Activated effector memory CD4-positive, alpha-beta T cell treated with anti-CD3 and anti-CD28 coated beads, Interleukin-2, amount 50 U/mL, for 16 hours (primary cell): ENCODE results near the gene RAI14.
A peak's percentile ranks its signal among the peaks of the same experiment; 100 is the strongest.

Source experiments
- DNase-seq: peaks from one replicate; pipeline ENCODE4 v3.0.0-alpha.2; 2020

The RAI14 gene

DNA sequence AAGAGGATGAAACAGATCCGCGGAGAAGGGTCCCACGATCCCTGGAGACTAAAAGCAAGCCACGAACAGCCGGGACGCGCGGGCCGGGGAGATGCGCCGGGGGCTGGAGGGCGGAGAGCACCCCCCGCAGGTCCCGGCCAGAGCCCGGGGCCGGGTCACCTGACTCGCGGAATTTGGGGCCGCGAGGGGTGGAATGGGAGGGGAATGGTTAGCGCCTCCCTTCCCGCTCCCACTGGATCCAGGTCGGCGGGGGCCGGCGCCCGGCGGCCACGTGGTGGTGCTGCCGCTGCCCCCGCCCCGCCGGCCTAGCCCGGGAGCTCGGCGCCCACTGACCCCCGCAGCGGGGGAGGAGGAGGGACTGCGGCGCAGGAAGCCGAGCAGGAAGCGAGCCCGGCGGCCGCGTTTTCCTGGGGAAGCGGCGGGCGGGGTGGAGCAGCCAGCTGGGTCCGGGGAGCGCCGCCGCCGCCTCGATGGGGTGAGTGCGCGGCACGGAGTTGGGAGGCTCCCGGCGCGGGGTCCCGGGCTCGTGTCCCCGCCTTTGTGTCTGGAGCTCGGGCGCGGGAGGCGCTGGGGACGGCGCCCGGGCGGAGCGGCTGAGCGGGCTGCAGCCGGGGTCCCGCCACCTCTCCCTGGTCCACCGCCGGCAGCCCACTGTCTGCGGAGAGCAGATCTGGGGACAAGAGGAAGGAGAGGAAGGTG is at the start of gene RAI14:
RAI14 (plus strand) TSS at position 328 of the 699 bp plus-strand sequence. CDS start 30,592 bp downstream, outside the sequence.
- peak; percentile 71 for DNase-seq

GRCh38 chr5:34608368-34608767 is 47.8 kb upstream of the RAI14 start:
- no peak for DNase-seq

DNA sequence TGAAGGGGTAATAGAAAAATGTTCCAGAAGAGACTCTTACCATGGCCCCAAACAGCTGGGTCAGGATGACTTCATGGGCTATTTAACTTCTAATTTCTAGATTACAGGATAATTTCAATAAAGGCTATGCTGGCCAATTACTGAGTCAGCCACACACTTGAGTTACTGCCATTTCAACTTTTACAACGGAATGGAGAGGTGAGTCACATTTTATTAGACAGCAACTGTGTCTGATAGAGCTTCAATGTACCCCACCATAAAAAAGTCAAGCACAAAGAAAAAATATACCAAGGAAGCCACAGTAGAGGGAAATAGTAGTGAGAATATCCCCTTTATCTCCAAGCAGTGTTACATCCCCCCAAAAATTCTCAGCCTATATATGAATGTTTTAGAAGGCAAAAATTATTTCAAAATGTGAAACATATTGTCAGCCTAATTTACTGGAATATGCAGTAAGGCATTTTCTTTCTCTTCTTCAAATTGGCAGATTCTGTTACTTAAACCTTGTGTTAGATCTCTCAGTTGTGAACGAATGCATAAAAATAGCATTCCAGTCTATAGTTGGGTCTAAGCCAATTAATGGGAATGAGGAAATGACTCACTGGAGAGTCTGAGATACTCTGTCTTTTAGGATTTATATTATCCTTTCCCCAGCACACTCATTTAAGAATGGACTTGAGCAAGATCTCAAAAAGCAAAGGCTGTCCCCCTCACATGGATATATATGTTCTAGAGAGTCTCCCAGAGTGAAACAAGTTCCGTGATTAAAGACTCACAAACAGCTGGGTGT is 47.1 kb upstream of the RAI14 start:
- DNase-seq = no peak

GRCh38 chr5:34609951-34610441 is 46.1 kb upstream of the RAI14 start:
- DNase-seq = no peak

- DNase-seq = no peak
Observed at GRCh38 chr5:34610546-34610945, 45.6 kb upstream of the RAI14 start.

GRCh38 chr5:34611464-34612415 is 44.4 kb upstream of the RAI14 start:
- no peak for DNase-seq

DNA sequence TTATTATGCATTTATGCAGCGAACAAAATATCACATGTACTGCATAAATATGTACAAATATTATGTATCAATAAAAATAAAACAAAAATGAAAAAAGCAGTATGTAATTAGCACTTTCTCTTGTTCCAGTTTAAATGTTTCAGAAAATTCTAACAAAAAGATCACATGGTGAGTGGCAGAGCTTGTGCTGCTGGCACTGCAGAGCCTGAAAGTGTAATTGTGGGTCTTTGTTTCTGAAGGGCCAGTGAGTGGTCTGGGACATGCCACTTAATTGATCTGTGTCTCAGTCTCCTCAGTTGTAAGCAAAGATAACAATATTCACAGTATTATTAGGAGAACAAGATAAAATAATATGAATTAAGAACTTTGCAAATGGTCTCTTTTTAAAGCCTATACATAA is 39.5 kb upstream of the RAI14 start:
- no peak for DNase-seq

DNA sequence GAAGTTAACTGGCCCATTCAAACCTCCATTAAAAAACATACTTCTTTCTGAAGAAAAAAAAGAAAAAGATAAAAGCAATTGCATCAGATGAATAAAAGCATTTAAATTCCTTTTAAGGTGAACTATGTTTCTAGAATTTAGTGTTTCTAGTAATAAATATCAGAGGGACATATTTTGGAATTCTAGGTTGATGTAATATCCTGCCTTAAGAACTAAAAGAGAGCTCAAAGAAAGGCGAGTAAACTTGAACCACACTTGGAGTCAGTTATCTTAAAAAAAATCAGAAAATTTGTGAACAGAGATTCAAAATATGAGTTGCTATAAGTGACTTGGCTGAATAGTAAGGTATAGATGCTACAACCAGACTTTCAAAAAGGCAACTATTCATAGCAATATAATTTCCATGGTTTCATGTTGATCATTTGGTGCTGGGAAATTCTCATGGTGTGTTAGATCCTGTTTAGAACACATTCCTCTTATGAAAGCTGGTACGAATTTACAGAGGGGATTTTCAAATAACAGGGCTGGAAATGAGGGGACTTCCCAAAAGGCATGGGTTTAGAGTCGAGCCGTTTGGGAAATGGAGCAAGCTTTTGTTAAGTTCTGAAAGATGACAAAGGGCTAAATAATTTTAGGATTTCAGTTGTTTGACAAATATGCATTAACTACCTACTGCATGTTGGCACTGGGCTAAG is 37.6 kb upstream of the RAI14 start:
- no peak for DNase-seq

DNA sequence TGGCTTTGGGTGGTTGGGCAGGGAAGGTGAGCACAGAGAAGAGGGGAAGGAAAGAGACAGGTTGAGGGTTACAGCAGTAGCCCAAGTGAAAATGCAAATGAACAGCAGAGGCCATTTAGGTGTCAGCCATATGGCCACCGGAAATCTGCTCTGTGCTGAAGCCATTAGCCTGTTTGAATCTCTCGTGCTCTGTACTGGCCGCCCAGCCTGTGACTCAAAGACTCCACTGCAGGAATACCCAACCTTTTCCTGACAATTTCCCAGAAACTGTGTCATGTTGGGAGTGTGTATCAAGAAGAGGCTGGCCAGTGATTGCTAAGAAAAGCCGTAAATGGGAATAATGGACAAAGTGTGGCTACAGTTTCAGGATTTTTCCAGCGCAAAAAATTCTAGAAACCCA is 35.9 kb upstream of the RAI14 start:
- DNase-seq = no peak

GRCh38 chr5:34621277-34622097 is 34.6 kb upstream of the RAI14 start:
- no peak for DNase-seq

DNA sequence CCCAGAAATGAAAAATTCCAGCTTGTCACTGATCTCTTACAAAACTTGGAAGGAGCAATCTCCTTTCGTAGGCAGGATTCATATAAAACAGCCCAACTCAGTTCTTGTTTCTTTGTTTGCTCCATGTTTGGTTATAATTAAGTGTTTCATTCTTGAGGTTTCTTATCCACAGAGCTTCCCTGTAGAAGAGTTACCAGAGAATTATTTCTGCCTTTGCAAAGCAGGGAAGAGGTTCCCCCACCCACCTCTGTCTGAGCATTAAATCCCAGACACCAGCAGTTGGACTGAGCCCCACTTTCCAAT is 34.1 kb upstream of the RAI14 start:
- DNase-seq = no peak

DNA sequence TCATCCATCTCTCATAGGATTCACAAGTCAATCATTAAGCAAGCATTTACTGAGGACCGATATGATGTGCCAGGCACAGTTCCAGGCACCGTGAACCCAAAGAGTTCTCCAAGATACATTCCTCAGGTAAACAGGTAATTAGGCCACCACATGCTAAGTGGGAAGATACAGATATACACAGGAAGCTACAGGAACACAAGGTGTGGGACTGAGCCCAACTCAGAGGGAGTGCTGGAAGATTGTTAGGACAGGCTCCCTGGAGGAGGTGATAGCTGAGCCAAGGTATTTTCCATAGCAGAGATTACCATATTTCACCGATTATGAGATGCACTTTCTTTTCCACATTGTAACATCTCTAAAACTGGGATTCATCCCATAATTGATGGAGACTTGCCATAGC is 31.4 kb upstream of the RAI14 start:
- no peak for DNase-seq

- DNase-seq = no peak
Observed at GRCh38 chr5:34625246-34625645, 30.9 kb upstream of the RAI14 start.

- no peak for DNase-seq
Observed at GRCh38 chr5:34626036-34626435, 30.1 kb upstream of the RAI14 start.

DNA sequence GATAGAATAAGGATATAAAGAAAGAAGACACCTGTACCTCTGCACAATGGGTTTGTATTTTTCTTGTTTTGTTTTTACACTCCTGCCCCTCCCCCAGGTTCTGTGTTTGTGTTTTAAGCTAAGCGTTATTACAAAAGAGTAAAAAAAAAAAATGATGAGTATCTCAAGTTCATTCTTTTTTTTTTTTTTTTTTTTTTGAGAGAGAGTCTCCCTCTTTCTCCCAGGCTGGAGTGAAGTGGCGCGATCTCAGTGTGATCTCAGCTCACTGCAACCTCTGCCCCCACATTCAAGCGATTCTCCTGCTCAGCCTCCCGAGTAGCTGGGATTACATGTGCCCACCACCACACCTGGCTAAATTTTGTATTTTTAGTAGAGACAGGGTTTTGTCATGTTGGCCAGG is 29.4 kb upstream of the RAI14 start:
- DNase-seq = no peak

GRCh38 chr5:34627794-34628193 is 28.3 kb upstream of the RAI14 start:
- no peak for DNase-seq

DNA sequence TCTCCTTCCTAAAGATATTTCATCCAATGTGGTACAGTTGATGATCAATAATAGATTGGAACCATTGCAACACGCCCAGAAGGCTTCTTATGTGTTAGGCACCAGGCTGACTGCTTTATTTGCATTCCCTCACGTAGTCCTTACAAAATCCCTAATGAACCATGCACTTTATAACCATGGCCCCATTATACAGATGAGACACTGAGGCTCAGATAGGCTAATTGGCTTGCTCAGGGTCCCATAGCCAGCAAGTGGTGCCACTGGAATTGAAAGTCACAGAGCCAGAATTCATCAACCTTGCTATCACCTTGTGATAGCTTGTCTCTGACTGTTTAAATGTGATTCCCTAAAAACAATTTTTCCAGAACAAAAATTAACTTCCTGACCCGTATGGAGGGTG is 27.8 kb upstream of the RAI14 start:
- DNase-seq = no peak

DNA sequence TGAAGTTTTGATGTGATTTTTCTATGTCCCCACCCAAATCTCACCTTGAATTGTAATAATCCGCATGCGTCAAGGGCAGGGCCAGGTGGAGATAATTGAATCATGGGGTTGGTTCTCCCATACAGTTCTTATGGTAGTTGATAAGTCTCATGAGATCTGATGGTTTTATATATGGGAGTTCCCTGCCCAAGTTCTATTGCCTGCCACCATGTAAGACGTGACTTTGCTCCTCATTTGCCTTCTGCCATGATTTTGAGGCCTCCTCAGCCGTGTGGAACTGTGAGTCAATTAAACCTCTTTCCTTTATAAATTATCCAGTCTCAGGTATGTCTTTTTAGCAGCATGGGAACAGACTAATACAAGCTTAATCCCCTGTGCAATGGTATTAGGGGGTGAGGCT is 25.5 kb upstream of the RAI14 start:
- DNase-seq = no peak

DNA sequence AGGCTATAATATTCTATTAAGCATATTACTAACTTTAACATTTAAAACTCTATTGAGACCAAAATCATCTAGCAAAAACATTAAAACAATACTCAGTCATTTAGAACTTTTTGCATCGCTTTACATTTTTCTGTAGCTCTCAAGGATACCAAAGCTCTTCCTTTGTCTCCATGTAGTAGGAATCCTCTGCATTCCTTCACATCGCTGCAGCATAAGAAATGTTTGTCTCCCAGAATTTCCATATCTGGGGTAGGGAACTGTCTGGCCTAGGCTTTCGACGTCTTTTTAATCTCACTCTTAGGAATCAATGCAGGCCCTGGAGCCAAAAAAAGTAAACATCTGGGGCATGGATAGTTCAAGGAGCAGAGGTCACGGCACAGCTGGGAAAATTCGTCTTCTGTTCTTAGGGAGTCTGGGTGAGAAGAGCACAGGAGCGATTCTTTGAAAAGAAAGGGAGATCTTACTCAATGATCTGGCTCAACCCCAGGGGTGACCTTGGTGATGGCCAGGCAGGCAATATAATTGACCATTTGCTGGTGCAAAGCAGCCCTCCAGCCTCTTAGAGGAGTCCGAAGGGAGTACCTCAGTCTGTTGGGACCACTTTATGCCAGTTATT is 23.2 kb upstream of the RAI14 start:
- no peak for DNase-seq

- DNase-seq = no peak
Observed at GRCh38 chr5:34639852-34640626, 16.1 kb upstream of the RAI14 start.
